GM12878 (cell line): ENCODE data around the gene NUP210L. TPM values are rescaled to one million over a fixed set of nuclear protein-coding genes. Genes with fewer than 3 reads are reported as not detected.

Source experiments
- ATF3 ChIP-seq: IDR thresholded peaks from 2 replicates; pipeline ENCODE4 v1.6.1; 2011; ENCODE audit warnings: low read depth, mild to moderate bottlenecking, low read length, moderate library complexity, borderline replicate concordance; ENCODE audit errors: extremely low read depth
- ATF7 ChIP-seq: fragments of 450-650 bp; IDR thresholded peaks from 2 replicates; pipeline ENCODE4 v1.6.1; 2016; ENCODE audit warnings: low read depth, mild to moderate bottlenecking
- BACH1 ChIP-seq: fragments of 450-650 bp; IDR thresholded peaks from 2 replicates; pipeline ENCODE4 v1.6.1; 2017; ENCODE audit warnings: mild to moderate bottlenecking, borderline replicate concordance
- CBFB ChIP-seq: IDR thresholded peaks from 2 replicates; pipeline ENCODE4 v1.6.1; 2016; ENCODE audit warnings: antibody characterized with exemption, low read depth
- CHD2 ChIP-seq: IDR thresholded peaks from 2 replicates; pipeline ENCODE4 v1.6.1; 2011; ENCODE audit warnings: low read depth, low read length, improper control_type of control experiment, borderline replicate concordance
- CREM ChIP-seq: IDR thresholded peaks from 2 replicates; pipeline ENCODE4 v1.6.1; 2014; ENCODE audit warnings: antibody characterized with exemption, low read depth
- E2F4 ChIP-seq: IDR thresholded peaks from 2 replicates; pipeline ENCODE4 v1.6.1; 2012; ENCODE audit warnings: low read depth, low read length, improper control_type of control experiment
- EED ChIP-seq: sonication (generic); IDR thresholded peaks from 2 replicates; pipeline ENCODE4 v1.6.1; 2016; ENCODE audit warnings: antibody characterized with exemption, low read depth
- EP300 ChIP-seq, 2 experiments: fragments of 150-350 bp in 1 of 2; IDR thresholded peaks; 2 replicates each; pipeline ENCODE4 v1.6.1; 2011 to 2012; ENCODE audit warnings: low read depth in 2 of 2, low read length in 2 of 2, borderline replicate concordance in 1 of 2, improper control_type of control experiment in 1 of 2, inconsistent platforms in 1 of 2; ENCODE audit not compliant: control insufficient read depth in 1 of 2
- GATAD2B ChIP-seq: fragments of 450-650 bp; conservative IDR thresholded peaks from 2 replicates; pipeline ENCODE4 v1.6.1; 2017; ENCODE audit warnings: low read depth, mild to moderate bottlenecking, moderate library complexity
- JUND ChIP-seq: IDR thresholded peaks from 2 replicates; pipeline ENCODE4 v1.6.1; 2012; ENCODE audit warnings: low read depth, mild to moderate bottlenecking, low read length, improper control_type of control experiment, moderate library complexity
- PAX8 ChIP-seq: fragments of 450-650 bp; IDR thresholded peaks from 2 replicates; pipeline ENCODE4 v1.6.1; 2017; ENCODE audit warnings: mild to moderate bottlenecking, moderate library complexity
- RAD51 ChIP-seq: fragments of 450-650 bp; IDR thresholded peaks from 2 replicates; pipeline ENCODE4 v1.6.1; 2016; ENCODE audit warnings: moderate library complexity, mild to moderate bottlenecking, inconsistent platforms
- RCOR1 ChIP-seq: conservative IDR thresholded peaks from 2 replicates; pipeline ENCODE4 v1.6.1; 2012; ENCODE audit warnings: low read depth, low read length, improper control_type of control experiment
- RELB ChIP-seq: fragments of 450-650 bp; IDR thresholded peaks from 2 replicates; pipeline ENCODE4 v1.6.1; 2017; ENCODE audit warnings: low read depth, mild to moderate bottlenecking, moderate library complexity
- TAF1 ChIP-seq: IDR thresholded peaks from 2 replicates; pipeline ENCODE4 v1.6.1; 2011; ENCODE audit warnings: mild to moderate bottlenecking, low read depth, low read length, borderline replicate concordance
- ZBED1 ChIP-seq: IDR thresholded peaks from 2 replicates; pipeline ENCODE4 v1.6.1; 2016; ENCODE audit warnings: borderline replicate concordance
- ZNF687 ChIP-seq: fragments of 450-650 bp; IDR thresholded peaks from 2 replicates; pipeline ENCODE4 v1.6.1; 2017; ENCODE audit warnings: mild to moderate bottlenecking, moderate library complexity
- polyA plus RNA-seq, 11 experiments: library from polyadenylated mRNA; depleted of rRNA in 4 of 11; unstranded in 6 of 11; stranded (reverse) in 5 of 11; fragments of >200 nt; fragmentation: Nextera tagmentation in 4 of 11; fragmentation: Illumina TruSeq in 1 of 11; extraction: Ambion mirVana in 4 of 11; extraction: Trizol in 1 of 11; gene quantifications; 1 replicate in 1 of 11; 2 replicates in 10 of 11; pipeline versions ENCODE4 v1.2.1 to v1.2.3, GENCODE V29; 2011 to 2016; ENCODE audit warnings: inconsistent platforms in 2 of 11, missing spikeins in 2 of 11, low read depth in 1 of 11
- total RNA-seq, 4 experiments: library from RNA; depleted of rRNA in 3 of 4; stranded (reverse); fragments of >200 nt in 3 of 4; fragmentation: Illumina TruSeq in 1 of 4; extraction: Trizol in 1 of 4; gene quantifications; 2 replicates each; pipeline versions ENCODE4 v1.2.1 to v1.2.3, GENCODE V29; 2013 to 2021
- TF ChIP-seq, protein P1 (sequence below): fragments of 450-650 bp; IDR thresholded peaks from 2 replicates; pipeline ENCODE4 v1.6.1; 2016; ENCODE audit warnings: mild to moderate bottlenecking, moderate library complexity, borderline replicate concordance

NUP210L gene
- total and polyA plus RNA-seq, 10 of the 15 experiments (the other 5 are each of a cell fraction or from before 2014, with no cell fraction given) = 0.04 to 0.08 (median 0.07) TPM; not detected in 7

DNA sequence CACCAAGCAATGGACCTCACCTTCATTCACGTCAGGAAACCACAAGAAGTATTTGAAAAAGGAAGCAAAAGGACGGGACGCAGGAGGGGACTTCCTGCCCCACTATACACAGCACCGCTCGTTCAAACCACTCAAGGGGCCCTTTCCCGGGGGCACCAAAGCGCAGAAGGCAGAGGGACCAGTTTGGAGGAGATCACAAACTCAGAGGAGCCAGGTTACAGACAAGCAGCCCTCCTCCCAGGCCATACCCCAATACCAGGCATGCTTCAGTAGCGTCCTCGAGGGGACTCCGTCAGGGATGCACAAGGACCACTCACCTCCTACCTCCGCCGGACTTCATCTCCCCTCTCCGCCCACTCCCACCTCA lies 197.1 kb downstream of the NUP210L start (continued):
- peak; percentile 45 for TF ChIP-seq RELB
- no peak for TF ChIP-seq CHD2
- peak; percentile 18; the same call in 1 of the 2 replicates for TF ChIP-seq GATAD2B
- TF ChIP-seq ZNF687 = 0 out of 2 replicates have a peak, but pooled peaks have one; percentile 52
- no peak for TF ChIP-seq ATF7
- TF ChIP-seq EED = peak; percentile 54
- TF ChIP-seq CREM = peak; percentile 52; the same call in 1 of the 2 replicates
- no peak for TF ChIP-seq TAF1
- TF ChIP-seq, protein P1, sequence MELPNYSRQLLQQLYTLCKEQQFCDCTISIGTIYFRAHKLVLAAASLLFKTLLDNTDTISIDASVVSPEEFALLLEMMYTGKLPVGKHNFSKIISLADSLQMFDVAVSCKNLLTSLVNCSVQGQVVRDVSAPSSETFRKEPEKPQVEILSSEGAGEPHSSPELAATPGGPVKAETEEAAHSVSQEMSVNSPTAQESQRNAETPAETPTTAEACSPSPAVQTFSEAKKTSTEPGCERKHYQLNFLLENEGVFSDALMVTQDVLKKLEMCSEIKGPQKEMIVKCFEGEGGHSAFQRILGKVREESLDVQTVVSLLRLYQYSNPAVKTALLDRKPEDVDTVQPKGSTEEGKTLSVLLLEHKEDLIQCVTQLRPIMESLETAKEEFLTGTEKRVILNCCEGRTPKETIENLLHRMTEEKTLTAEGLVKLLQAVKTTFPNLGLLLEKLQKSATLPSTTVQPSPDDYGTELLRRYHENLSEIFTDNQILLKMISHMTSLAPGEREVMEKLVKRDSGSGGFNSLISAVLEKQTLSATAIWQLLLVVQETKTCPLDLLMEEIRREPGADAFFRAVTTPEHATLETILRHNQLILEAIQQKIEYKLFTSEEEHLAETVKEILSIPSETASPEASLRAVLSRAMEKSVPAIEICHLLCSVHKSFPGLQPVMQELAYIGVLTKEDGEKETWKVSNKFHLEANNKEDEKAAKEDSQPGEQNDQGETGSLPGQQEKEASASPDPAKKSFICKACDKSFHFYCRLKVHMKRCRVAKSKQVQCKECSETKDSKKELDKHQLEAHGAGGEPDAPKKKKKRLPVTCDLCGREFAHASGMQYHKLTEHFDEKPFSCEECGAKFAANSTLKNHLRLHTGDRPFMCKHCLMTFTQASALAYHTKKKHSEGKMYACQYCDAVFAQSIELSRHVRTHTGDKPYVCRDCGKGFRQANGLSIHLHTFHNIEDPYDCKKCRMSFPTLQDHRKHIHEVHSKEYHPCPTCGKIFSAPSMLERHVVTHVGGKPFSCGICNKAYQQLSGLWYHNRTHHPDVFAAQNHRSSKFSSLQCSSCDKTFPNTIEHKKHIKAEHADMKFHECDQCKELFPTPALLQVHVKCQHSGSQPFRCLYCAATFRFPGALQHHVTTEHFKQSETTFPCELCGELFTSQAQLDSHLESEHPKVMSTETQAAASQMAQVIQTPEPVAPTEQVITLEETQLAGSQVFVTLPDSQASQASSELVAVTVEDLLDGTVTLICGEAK = peak; percentile 62; the same call in 1 of the 2 replicates
- TF ChIP-seq PAX8 = no peak
- no peak for TF ChIP-seq RCOR1
- 0 out of 2 replicates have a peak, but pooled peaks have one; percentile 42 for TF ChIP-seq BACH1
- TF ChIP-seq RAD51 = no peak
- TF ChIP-seq CBFB = no peak
- TF ChIP-seq EP300 (IDR thresholded peaks at IDR 0.05; ENCODE audit: borderline replicate concordance in 1 of 2, control insufficient read depth in 1 of 2, low read depth in 2 of 2, low read length in 2 of 2) = peak; percentile 18 to 59; a peak in 1 of 4 replicates
- no peak for TF ChIP-seq ZBED1
- TF ChIP-seq E2F4 = no peak
- TF ChIP-seq ATF3 = no peak
- TF ChIP-seq JUND = no peak
